AG09309 (cell line): ENCODE data around the gene DNMT3A.

Experiments used
- DNase-seq: peaks from one replicate; pipeline ENCODE4 v3.0.0-alpha.2; 2010; ENCODE audit warnings: low read depth
- H3K4me3 ChIP-seq: 2 replicates; pipeline ENCODE4 v1.5.1; 2011; ENCODE audit warnings: mild to moderate bottlenecking, low read depth, low read length, moderate library complexity; ENCODE audit not compliant: control insufficient read depth
- TF ChIP-seq, protein P1 (sequence below): IDR thresholded peaks from 2 replicates; pipeline ENCODE4 v1.5.1; 2011; ENCODE audit warnings: mild to moderate bottlenecking, low read depth, low read length, inconsistent platforms; ENCODE audit not compliant: insufficient read depth, control insufficient read depth; ENCODE audit errors: missing control alignments

DNMT3A gene

GRCh38 chr2:25347846-25348245 is 6.1 kb upstream of the DNMT3A start:
- TF ChIP-seq, protein P1, sequence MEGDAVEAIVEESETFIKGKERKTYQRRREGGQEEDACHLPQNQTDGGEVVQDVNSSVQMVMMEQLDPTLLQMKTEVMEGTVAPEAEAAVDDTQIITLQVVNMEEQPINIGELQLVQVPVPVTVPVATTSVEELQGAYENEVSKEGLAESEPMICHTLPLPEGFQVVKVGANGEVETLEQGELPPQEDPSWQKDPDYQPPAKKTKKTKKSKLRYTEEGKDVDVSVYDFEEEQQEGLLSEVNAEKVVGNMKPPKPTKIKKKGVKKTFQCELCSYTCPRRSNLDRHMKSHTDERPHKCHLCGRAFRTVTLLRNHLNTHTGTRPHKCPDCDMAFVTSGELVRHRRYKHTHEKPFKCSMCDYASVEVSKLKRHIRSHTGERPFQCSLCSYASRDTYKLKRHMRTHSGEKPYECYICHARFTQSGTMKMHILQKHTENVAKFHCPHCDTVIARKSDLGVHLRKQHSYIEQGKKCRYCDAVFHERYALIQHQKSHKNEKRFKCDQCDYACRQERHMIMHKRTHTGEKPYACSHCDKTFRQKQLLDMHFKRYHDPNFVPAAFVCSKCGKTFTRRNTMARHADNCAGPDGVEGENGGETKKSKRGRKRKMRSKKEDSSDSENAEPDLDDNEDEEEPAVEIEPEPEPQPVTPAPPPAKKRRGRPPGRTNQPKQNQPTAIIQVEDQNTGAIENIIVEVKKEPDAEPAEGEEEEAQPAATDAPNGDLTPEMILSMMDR, result no peak

GRCh38 chr2:25347205-25347815 is 5.6 kb upstream of the DNMT3A start:
- no peak for DNase-seq
- TF ChIP-seq, protein P1, result no peak
- no peak overlapping the region for H3K4me3 ChIP-seq

More at GRCh38 chr2:25347846-25348245, 6.1 kb upstream of the DNMT3A start:
- no peak overlapping the region for H3K4me3 ChIP-seq
- DNase-seq, result no peak

- no peak for DNase-seq
- TF ChIP-seq, protein P1, result no peak
- no peak overlapping the region for H3K4me3 ChIP-seq
Observed at GRCh38 chr2:25343187-25343825, 1.6 kb upstream of the DNMT3A start.

- peak; percentile 28 for DNase-seq
- TF ChIP-seq, protein P1, result peak; percentile 81
Observed at GRCh38 chr2:25342372-25343186, 854 bp upstream of the DNMT3A start.

DNA sequence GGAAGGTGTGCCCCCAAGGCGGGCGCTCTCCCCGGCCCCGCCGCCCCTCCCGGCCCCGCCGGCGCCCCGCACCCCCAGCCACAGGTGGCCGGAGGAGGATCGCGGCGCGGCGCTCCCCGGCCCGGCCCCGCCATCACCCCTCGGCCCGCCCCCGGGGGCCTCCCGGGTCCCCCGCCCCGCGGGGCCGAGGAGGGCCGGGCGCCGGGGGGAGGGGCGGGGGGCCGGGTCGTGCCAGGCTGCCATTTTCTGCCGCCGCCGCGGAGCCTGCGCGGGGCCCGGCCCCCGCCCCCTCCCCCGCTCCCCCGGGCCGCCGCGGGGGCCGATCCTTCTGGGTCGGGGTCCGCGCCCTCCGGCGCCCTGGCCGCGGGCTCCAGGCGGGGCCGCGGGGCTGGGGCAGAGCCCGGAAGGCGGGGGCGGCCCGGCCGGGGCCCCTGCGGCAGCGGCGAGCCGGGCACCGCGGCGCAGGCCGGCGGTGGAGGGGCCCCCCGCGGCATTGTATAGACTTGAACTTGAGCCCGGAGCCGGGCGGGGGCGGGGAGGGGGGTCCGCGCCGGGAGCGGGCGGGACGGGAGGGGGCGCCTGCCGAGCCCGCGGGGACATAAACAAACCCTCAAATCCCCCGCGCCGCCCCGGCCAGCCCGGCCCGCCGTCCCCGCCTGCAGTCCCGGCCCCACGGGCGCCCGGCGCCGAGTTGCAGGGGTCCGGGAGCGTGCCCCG is 556 bp downstream of the DNMT3A start:
- H3K4me3 ChIP-seq, result peak overlapping the region; percentile 56
- TF ChIP-seq, protein P1, result no peak

More at GRCh38 chr2:25342372-25343186, 854 bp upstream of the DNMT3A start:
- peak overlapping the region; percentile 56 for H3K4me3 ChIP-seq

More for the DNA sequence above, 556 bp downstream of the DNMT3A start:
- no peak for DNase-seq
